GM18502 (cell line): ENCODE results near the gene EHBP1.

Experiments used
- ATAC-seq: cut with Tn5 transposase; IDR thresholded peaks from one replicate; pipeline ENCODE4 v1.9.1; 2021; ENCODE audit warnings: mild to moderate bottlenecking; ENCODE audit not compliant: unreplicated experiment, poor library complexity

EHBP1 gene

DNA sequence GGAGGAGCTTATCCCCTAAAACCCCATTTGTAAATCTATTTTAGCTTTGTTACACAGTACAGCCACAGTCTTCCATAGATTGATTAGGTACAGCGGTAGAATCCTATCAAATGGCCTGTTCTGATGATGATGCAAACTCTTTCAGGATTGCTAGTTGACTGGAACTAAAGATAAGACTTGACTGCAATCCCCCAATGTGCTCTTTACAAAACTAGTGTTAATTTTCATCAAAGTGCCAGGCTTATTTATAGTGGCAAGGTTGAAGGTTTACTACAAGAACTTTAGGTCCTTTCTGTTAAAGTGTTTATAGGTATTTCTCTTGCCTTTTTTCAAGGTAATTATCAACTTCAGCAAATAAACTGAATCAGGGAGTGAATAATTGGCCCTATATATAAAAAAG lies 336.1 kb downstream of the EHBP1 start:
- no peak for ATAC-seq

DNA sequence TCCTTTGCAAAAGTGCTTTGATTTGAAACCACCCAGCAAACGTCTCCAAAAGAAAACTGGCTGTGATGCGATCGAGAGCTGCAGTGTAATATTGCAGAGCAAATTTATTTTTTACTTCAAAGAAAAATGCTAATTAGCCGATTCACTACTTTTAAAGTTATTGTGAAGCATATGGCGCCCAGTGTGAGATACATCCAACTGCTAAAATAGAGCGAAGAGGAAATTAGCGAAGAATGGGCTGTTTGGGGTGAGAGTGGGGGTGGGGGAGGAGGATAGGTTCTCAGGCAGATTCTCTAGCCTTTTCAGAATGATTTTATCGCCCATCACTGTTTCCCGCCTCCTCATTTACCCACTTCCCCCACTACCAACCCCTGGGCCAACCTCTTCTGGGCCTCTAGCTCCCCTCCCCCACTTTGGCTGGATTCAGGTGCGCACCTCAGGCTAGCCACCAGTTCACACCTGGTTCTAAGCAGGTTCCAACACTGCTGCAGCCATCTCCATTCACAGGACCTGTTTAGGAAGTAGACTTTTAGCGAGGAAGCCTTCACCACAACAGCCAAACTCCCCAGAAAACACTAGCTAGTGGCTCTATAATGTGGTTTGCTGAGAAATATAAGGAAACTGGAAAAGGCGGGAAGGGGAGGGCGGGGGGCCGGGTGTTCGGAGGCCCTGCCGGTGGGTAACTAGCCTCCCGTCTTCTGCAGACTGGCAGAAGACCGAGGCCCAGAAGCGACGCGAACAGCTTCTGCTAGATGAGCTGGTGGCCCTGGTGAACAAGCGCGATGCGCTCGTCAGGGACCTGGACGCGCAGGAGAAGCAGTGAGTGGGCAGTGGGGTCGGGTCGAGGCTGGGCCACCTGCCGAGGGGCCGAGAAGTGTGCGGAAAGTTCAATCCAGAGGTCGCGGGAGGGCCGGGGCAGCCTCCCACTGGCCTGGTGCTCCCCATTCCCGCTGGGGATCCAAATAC lies 339.1 kb downstream of the EHBP1 start:
- no peak for ATAC-seq

DNA sequence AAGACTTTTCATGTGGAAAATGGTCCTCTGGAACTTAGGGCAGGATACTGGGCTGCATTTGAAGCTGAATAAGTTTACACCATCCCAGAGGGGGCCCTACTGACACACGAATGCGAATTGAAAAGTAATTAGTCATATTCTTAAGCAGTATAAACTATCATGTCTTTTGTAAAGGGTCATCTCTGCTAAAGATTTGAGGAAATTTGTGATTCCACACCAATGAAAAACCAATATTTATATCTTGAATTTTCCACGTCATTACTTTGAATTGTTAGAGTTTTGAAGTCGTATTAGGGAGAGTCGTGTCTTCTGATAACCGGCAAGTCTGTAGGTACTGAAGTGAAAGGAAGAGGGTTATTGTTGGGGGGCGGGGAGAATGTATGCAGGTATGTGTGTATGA lies 341.0 kb downstream of the EHBP1 start:
- ATAC-seq = no peak

DNA sequence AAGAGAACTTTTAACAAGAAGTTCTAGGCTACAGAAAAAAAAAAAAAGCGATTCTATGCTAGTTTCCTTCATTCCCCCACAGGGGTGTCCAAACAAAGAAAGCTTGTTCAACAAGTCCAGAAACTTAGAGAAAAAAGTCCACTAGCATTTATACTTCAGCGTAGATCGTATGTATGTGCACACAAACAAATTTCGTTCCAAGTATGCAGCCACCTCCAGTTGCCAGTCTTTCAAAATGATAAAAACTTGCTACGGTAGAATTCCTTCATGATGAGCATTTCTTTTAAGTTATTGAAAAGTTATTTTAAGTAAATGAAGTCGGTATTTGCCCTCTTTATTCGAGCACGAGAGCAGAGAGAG lies 341.4 kb downstream of the EHBP1 start:
- ATAC-seq = no peak

DNA sequence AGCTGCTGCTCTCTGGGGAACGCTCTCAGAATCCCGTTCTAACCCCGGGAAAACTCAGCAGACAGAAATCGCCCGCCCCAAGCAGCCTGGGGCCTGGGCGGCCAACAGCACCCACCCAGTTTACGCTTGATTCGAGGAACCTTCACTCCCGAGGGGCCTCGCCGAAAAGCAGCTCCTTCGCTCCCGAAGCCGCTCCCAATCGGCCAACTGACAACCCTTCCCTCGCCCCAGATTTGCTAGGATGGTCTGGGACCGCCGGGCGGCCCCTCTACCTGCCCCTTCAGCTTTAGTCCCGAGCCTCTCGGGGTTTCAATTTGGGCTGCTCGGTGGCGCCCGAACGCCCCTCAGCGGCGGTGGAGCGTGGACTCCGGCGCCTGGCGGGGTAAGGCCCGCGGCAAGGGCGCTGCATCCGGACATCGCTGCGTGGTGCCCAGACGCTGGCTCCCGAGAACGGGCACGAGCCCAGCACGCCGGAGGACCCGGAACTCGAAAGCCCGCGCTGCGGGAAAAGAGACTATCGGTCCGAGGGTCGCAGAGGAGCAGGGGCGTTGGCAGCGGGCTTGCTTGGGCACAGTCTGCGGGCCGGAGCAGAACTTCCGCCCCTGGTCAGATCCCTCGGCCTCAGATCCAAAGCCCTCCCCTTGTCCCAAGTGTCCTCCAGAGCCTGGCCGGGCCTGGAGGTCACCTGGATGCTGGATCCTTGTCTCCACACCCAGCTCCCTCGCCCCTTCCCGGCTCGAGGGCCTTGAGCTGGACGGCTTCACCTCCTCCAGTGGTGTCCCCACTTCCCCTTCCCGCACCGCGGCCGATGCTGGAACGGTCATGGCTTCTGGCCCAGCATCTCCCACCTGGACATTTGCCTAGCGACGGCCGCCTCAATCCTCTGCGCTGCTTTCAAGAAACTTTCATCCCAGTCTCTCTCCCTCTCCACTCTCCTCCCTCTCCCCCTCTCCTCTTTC lies 342.1 kb downstream of the EHBP1 start:
- no peak for ATAC-seq

DNA sequence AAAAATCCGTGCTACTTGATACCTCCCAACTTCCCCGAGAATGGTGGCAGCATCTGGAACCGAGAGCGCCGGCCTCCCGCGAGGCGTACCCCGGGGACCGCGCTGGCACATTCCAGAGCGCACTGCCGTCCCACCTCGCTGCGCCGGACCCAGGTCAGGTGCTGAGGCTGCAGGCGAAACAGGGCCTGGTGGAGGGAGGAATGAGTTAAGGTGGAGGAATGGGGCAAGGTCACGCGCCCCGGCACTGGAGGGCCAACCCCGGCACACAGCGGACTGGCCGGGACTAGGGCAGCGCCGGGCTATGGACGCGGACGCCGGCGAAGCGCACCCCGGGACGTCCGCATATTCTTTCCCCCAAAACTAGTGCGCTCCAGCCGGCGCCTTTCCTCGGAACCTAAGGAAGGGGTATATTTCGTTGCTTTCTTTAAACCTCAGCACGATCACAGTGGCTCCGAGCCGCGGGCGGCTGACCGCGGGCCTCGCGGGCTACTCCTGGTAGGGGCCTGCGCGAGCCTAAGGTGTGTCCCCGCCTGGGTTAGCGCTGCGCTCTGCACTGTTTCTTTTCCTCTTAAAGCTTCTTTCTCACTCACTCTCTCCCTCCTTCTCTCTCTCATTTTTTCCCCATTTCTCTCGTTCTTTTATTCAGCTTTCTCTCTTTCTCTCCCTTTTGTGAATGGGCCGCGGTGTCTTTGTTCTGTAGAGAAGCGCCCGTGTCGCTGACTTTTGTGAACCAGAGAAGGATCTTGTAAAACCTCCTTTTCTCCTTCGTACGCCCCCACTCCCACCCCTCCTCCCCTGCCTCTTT lies 343.1 kb downstream of the EHBP1 start:
- ATAC-seq = no peak

DNA sequence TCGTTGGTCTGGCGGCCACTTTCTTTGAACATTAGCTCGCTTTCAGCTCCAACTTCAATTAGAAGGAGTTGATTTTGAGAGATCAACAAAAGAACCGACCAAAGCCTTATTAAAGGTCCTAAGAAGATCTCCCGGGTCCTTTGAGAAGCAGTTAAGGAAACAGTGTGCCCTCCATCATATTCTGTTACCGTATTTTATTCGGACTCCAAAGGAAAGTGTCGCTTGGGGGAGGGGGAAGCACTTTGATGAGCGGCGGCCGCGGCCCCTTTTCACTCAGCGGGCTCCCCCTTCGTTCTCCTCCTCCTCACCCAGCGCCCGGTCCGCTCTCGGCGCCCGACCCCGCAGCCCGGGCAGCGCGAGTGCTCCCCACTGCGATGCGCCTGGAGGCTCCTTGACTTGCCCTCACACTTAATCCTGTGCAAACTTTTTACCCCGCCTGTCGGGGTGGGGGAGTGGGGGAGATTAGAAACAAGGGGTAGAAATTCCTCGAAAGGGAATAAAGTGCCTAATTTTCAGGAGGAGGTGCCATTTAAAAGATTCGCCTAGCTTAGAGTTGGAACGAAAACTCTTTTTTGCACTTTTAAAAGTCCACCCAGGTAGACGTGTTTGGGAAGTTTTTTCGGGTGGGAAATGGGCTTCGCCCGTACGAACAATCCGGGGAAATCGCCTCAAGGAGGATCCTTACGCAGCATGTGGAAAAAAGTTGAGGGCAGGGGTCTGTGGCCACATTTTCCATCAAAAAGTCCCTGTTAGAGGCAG lies 343.9 kb downstream of the EHBP1 start:
- no peak for ATAC-seq

DNA sequence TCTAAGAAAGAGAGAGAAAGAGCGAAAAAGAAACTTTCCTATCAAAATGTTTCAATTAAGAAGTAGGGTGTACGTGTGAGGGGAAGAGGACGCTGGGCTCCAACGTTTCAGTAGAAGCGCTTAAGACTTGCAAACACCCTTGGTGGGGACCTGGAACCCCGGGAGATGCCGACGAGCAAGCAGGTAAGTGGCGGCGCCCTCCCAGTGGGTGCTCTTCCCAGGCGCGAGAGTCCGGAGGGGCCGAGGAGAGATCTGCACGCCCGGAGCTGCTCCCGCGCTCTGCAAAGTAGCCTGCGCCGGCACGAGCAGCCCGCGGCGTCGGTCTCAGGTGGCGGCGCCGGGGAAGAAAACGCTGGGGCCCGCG lies 344.4 kb downstream of the EHBP1 start:
- ATAC-seq = peak; percentile 38

DNA sequence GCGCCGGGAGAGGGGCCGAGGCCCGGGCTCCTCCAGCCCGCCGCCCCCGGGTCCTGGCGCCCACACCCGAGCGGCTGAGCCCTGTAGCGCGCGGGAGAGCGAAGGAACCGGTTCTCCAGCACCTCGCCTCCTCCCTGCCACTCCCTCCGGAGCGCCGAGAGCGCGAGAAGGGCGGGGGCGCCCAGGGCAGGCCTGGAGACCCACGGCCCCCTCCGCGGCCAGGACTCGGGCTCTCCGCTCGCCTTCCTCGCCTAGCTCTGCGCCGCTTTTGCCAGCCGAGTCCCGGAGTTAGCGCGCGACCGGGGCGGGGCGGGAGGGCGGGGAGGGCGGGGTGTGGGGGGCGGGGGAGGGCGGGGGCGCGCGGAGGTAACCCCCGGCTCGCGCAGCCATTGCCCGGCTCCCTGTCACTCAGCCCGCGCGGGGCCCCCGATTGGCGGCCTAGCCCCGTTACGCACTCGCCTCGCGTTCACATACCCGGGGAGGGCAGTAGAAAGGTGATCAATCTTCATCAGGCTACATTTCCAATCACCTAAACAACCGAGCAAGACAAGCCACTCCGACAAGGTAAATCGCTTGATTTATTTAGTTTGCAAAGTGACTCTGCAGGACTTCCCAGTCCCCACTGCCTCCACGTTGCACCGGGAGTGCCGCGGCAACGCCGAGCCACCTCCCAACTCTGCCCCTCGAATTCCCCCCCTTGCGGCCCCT lies 345.0 kb downstream of the EHBP1 start, which contains the start of gene OTX1:
TSS of gene OTX1 (plus strand) at position 497 of the 708 bp plus-strand sequence. CDS start 2,161 bp downstream, outside the sequence.
- peak; percentile 86 for ATAC-seq

DNA sequence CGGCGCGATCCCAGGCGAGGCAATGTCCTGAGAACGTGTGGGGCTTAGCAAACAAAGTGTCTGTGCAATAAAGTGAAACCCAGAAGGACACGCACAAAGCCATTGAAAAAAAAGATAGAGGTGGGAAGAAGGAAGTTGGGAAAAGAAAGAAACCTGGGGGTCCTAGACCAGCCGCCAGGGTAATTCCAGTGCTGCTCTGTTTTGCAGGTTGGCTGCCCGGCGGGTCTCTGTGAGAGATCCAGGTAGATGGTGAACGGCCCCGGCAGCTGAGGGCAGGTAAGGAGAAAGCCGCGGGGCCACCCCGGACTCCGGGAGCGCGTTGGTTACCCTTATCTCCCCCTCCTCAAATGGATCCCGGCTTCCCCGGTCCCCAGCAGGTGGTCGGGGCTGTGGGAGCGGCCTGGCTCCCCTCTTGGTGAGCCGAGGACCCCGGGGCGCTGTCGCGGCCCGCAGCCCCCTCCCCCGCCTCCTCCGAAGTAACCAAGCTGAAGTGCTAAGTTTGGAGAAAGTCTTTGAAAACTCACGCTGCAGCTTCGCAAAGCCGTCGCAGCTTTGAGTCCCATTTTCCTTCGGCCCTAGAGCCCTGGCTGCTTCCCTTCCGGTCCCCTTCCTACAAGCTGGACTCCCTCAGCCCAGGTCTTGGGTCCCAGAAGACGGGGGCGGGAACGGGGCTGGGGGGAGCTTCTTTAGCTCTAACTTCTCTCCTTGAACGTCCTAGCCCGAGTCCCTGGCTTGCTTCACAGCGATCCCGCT lies 345.7 kb downstream of the EHBP1 start:
- no peak for ATAC-seq

DNA sequence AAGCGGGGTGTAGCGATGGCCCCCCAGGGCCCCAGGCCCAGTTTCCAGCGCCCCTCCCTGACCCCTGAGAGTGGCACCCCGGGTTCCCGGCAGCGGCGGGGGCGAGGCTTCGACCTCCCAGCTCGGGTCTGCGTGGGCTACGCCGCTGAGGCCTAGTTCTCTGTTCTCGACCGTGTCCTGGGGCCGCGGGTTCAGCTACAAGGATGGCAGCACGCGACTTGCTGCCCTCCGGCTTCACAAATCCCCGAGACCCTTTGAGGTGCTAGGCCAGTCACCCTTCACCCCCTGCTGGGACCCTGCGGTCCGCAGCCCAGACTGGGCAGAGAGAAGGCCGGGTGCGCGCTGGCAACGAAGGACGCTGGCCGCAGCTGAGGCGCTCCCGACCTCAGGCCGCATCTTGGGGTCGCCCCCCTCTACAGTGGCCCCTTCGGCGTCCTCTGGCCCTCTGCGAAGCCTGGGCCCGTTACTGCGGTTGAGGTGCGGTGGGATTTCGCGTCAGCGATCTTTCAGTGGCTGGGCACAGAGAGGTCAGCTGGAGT lies 346.4 kb downstream of the EHBP1 start:
- ATAC-seq = no peak

DNA sequence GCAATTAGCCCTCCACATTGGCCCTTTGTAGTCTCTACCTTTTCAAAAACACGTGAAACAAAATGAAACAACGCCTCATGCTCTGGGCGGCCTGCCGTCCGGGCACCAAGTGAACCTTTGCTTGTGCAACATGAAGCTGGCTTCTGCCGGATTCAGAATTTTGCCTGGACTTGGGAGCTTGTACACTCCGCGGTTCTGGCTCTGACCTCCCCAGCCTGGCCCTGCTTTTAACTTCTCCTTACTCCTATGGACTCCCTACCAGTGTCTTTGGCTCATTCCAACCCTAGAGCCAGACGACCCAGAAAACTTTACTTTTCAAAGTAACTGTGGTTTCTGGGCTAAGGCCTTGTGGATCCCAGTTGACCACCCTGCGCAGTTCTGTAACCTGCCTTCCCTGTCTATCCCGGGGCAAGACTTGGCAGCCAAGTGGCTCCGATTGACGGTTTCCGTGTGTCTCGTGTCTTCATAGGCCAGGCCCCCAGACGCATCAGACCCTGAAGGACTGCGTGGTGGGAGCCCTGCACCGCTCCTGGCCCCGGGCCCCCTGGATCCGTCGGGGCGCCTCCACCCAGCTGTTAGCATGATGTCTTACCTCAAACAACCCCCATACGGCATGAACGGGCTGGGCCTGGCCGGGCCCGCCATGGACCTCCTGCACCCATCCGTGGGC lies 347.0 kb downstream of the EHBP1 start:
- no peak for ATAC-seq

DNA sequence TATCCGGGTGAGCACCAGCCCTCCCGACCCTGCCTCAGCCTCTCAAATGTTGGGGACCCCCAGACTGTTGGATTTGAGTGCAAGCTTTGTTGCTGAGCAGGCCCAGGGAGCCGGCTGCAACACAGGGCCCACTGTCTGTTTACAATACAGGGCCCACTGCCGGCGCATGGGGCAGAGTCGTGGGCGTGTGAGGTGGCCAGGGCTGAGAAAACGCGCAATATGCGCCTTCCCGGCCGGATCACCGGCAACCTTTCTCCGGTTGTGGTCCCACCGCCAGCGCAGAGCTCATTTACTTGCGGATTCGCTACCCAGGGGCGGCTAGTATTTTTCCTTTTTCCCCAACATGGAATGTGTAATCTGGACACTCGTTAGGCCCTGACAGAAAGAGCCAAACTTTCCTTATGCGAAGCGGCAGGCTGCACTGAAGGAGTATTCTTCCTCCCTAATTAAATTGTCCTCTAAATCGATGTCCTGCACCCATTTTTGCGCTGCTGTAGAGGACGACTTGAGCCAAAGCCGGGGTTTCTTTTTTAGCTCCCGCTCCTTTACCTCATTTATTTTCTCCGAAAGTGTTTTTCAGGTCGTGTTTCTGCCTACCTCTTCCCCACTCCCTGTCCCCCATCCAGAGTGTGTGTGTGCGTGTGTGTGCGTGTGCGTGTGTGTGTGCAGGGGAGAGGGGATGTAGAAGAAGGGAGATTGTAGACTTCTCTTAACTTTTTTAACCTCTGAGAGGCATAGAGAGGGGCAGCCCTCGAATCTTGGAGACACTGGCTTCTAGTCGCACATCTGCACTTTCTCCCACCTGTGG lies 347.8 kb downstream of the EHBP1 start:
- no peak for ATAC-seq

DNA sequence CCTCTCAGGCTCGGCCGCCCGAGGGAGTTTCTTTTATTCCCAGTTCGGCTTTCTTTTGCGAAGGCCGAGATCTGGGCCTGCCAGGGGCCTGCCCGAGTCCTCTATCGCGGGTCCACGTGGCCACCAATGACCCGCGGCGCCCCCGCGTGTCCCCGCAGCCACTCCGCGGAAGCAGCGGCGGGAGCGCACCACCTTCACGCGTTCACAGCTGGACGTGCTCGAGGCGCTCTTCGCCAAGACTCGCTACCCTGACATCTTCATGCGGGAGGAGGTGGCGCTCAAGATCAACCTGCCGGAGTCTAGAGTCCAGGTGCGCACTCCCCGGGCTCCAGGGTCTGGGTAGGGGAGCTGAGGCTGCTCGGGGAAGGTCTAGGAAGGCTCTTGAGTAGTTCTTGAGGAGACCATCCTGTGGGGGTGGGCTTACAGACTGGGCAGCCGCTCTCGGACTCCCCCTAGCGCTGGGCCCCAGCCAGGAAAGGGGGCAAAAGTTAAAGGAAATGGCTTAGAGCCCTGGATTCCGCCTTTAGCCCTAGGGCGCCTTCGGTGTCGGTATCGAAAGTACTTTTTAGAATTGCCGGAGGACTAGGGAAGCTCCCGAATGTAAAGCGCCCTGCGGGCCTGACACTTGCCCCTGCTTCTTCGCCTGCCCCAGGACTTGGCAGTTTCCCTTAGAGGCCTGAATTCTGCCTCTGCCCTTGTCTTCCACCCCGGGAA lies 348.5 kb downstream of the EHBP1 start:
- ATAC-seq = no peak

DNA sequence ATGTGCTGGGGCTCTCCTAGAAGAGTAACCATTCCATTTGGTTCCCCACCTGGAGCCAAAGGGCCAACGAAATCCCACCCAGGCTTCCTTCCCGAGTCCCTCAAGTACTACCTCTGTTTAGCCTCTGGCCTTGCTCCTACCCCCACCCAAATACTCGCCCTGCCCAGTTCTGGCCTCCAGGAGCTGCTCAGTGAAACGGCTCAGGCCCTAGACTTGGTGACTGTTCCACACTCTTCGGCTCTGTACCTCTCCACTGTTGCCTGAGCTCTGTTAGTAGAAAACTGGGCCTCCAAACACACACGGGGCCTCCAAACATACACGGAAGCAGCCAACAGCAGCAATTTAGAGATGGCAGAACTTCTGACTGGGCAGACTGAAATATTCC lies 349.3 kb downstream of the EHBP1 start:
- ATAC-seq = no peak
